Brain microvascular endothelial cell (primary cell): ENCODE data around the gene ZIM2.

Experiments
- DNase-seq: peaks from one replicate; pipeline ENCODE4 v3.0.0-alpha.2; 2020
- H3K27ac ChIP-seq: fragments of 250-450 bp; sonication (Bioruptor Pico); 2 replicates; pipeline ENCODE4 v1.5.1; 2020; ENCODE audit warnings: mild to moderate bottlenecking, moderate library complexity
- H3K27me3 ChIP-seq: fragments of 250-450 bp; sonication (Bioruptor Pico); replicated peaks from 2 replicates; pipeline ENCODE4 v1.5.1; 2020; ENCODE audit warnings: mild to moderate bottlenecking
- H3K36me3 ChIP-seq: fragments of 250-450 bp; sonication (Bioruptor Pico); replicated peaks from 2 replicates; pipeline ENCODE4 v1.5.1; 2020; ENCODE audit warnings: mild to moderate bottlenecking
- H3K4me3 ChIP-seq: 2 replicates; pipeline ENCODE4 v1.5.1; 2011; ENCODE audit warnings: low read depth, mild to moderate bottlenecking, control low read depth, low read length, moderate library complexity
- in situ Hi-C: cut with HindIII; loops from 2 replicates; pipeline ENCODE4 v1.10.0; 2017; ENCODE audit warnings: low sequenced_read_pairs, low pct_ligation_motif_present
- TF ChIP-seq, protein P1 (sequence below): IDR thresholded peaks from 2 replicates; pipeline ENCODE4 v1.5.1; 2011; ENCODE audit warnings: low read depth, mild to moderate bottlenecking, moderate library complexity, low read length, control low read depth, inconsistent platforms; ENCODE audit errors: missing control alignments

Gene ZIM2

DNA sequence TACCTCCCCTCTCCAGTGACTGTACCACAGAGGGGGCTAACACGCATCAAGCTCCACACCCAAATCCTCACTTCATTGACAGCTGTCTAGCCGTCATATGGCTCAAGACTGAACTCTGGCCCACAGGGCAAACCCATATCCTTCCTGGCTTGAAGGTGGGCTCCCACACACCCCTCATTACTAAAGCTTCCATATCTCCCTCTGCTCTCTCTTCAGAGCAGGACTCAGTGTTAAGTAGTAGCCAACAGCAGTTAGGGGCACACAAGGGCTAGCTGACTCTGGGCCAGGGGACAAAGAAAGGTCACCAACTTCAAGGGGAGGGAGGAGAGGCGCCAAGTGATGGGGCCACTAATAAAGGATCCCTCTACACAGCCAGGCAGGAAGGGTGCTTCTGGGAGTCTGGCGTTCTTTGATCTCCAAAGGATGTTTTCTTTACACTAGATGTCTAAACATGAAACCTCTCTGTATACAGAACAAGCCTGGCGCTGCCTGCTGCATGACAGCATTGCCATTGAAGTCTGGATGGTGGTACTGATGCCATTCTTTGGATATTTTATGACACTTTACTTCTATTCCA, 8.1 kb downstream of the ZIM2 start:
- DNase-seq = no peak
- no peak overlapping the region for H3K4me3 ChIP-seq
- no peak overlapping the region for H3K27ac ChIP-seq
- in situ Hi-C loops = no loop called here
- TF ChIP-seq, protein P1, sequence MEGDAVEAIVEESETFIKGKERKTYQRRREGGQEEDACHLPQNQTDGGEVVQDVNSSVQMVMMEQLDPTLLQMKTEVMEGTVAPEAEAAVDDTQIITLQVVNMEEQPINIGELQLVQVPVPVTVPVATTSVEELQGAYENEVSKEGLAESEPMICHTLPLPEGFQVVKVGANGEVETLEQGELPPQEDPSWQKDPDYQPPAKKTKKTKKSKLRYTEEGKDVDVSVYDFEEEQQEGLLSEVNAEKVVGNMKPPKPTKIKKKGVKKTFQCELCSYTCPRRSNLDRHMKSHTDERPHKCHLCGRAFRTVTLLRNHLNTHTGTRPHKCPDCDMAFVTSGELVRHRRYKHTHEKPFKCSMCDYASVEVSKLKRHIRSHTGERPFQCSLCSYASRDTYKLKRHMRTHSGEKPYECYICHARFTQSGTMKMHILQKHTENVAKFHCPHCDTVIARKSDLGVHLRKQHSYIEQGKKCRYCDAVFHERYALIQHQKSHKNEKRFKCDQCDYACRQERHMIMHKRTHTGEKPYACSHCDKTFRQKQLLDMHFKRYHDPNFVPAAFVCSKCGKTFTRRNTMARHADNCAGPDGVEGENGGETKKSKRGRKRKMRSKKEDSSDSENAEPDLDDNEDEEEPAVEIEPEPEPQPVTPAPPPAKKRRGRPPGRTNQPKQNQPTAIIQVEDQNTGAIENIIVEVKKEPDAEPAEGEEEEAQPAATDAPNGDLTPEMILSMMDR = no peak
- no peaks in the 10 kb centered on the region for H3K27me3 ChIP-seq
- H3K36me3 ChIP-seq = no peaks in the 10 kb centered on the region

DNA sequence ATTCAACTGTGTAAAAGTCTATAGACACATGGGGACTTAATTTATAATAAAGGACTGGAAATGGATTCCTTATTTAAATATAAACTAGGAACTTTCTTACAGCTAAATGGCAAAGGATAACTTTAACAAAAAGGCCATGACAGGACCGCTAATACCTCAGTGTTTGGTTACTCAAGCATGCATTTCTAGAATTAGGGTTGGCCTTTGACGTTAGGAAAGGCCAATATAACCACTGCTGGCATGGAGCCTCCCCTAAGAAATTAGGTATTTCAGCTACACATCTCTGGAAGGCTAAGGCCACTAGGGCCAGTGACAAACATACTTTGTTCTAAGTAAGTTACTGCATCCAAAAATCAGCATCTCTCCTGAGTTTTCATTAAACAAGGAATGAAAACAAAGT, 9.3 kb downstream of the ZIM2 start:
- in situ Hi-C loops = no loop called here
- Histone ChIP-seq H3K27me3 (no peaks in the 10 kb centered on the region), H3K36me3 (no peaks in the 10 kb centered on the region), H3K4me3 (no peak overlapping the region), H3K27ac (no peak overlapping the region)
- DNase-seq = no peak
- TF ChIP-seq, protein P1 = no peak

DNA sequence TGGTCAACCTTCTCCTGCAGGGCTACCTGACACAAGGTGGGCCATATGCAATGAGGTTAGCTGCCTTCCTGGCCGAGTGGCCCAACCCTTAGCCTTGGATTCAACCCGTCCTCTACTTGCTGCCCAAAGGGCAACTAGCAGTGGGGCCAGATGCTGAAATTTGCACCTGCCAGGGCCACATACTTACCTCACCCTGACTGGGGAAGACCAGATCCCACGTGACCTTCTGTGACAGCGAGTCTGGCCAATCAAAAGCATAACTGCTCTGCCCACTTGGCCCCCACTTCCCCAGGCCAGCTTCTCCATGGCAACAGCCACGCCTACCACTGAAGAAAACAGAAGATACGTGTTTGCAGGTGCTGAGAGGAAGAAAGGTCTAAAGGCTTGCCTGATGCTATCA, 10.9 kb downstream of the ZIM2 start:
- Histone ChIP-seq H3K4me3 (no peak overlapping the region), H3K27ac (no peak overlapping the region), H3K36me3 (no peaks in the 10 kb centered on the region), H3K27me3 (no peaks in the 10 kb centered on the region)
- in situ Hi-C loops = no loop called here
- TF ChIP-seq, protein P1 = no peak
- no peak for DNase-seq

DNA sequence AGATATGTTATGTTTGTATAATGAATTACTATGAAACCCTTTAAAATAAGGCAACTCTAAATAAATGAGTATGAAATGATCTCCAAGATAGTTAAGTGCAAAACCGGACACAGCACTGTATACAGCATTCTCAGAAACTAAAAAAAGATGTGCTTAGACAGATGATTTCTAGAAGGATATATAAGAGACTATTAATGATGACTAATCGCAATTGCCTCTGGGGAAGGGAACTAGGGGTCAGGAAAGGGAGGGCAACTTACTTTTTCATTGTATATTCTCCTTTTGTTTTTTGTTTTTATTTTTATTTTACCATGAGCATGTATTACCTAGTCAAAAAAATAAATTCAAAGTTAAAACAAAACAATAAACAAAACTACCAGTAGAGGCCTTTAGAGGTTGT, 12.8 kb downstream of the ZIM2 start:
- in situ Hi-C loops = no loop called here
- no peak for DNase-seq
- TF ChIP-seq, protein P1 = no peak
- Histone ChIP-seq H3K36me3 (no peaks in the 10 kb centered on the region), H3K27ac (no peak overlapping the region), H3K27me3 (no peaks in the 10 kb centered on the region), H3K4me3 (no peak overlapping the region)

DNA sequence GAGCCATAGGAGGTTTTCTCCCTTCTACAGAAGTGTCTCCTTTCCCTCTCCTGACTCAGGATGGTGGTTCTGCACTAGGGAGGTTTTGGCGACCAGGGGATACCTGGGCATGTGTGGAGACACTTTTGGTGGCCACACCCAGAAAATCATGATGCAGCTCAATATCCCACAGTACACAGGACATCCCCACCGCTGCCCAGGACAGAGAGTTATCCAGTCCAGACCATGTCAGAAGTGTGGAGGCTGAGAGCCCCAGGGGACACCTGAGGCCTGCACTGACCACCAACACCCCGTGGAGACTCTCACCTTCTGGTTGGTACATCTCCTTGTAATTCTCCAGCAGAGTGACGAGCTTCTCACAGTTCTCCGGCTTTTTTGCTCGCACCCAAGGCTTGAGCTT, 16.6 kb downstream of the ZIM2 start:
- in situ Hi-C loops = no loop called here
- no peak for DNase-seq
- no peaks in the 10 kb centered on the region for H3K27me3 ChIP-seq
- TF ChIP-seq, protein P1 = no peak
- no peak overlapping the region for H3K27ac ChIP-seq
- H3K36me3 ChIP-seq = no peaks in the 10 kb centered on the region
- H3K4me3 ChIP-seq = no peak overlapping the region

DNA sequence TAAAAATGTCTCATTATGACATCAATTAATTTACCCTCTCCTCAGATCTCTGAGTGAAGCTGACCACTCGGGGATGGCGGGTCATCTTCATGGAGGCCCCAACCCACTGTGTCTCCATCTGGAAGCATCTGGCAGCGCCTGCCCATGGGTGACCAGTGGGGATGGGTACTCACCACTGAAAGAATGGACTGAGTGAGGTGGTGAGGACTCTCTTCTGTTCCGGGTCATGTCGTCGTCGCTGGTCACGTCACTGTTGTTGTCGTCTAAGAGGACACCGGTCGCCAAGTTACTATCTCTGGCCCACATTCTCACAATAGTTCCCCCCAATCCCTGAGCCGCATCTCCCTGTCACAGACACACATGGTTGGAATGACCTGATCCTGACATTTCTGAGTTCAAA, 17.1 kb downstream of the ZIM2 start:
- TF ChIP-seq, protein P1 = no peak
- DNase-seq = no peak
- Histone ChIP-seq H3K27me3 (no peaks in the 10 kb centered on the region), H3K36me3 (no peaks in the 10 kb centered on the region), H3K27ac (no peak overlapping the region), H3K4me3 (no peak overlapping the region)
- in situ Hi-C loops = no loop called here
